PFSK-1 (cell line): ENCODE measurements around the gene NOTCH2. TPM values are rescaled to one million over a fixed set of nuclear protein-coding genes. Genes with fewer than 3 reads are reported as not detected.
"Not testable (repeated sequence)": the region's sequence is repeated elsewhere in the genome, so short reads cannot be mapped to it uniquely, and the experiment has no call there.

Experiments used
- FOXP2 ChIP-seq: optimal IDR thresholded peaks from 2 replicates; pipeline ENCODE3; 2011; ENCODE audit warnings: borderline replicate concordance, control low read depth, inconsistent platforms; ENCODE audit not compliant: insufficient read depth; ENCODE audit errors: extremely low read length, extremely low read depth
- POLR2AphosphoS5 ChIP-seq: IDR thresholded peaks from 2 replicates; pipeline ENCODE4 v1.6.1; 2012; ENCODE audit warnings: low read depth, mild to moderate bottlenecking, control low read depth, low read length, moderate library complexity
- SIN3A ChIP-seq: IDR thresholded peaks from 2 replicates; pipeline ENCODE4 v1.6.1; 2012; ENCODE audit warnings: mild to moderate bottlenecking, low read length, moderate library complexity, borderline replicate concordance; ENCODE audit not compliant: insufficient read depth
- TAF1 ChIP-seq: IDR thresholded peaks from 2 replicates; pipeline ENCODE4 v1.6.1; 2012; ENCODE audit warnings: low read length, control low read depth, borderline replicate concordance; ENCODE audit not compliant: insufficient read depth
- polyA plus RNA-seq: library from polyadenylated mRNA; unstranded; fragments of >200 nt; gene quantifications from one replicate; pipeline ENCODE4 v1.2.1, GENCODE V29; 2012; ENCODE audit warnings: low read depth, missing spikeins; ENCODE audit not compliant: insufficient read length
- TF ChIP-seq, protein P1 (sequence below), 2 experiments: IDR thresholded peaks; 2 replicates each; pipeline versions ENCODE4 v1.6.1 to v1.8.0; 2011 to 2012; ENCODE audit warnings: low read depth in 2 of 2, low read length in 2 of 2, control low read depth in 1 of 2, inconsistent platforms in 1 of 2, mild to moderate bottlenecking in 1 of 2, moderate library complexity in 1 of 2; ENCODE audit not compliant: insufficient read depth in 1 of 2

NOTCH2 gene
- polyA plus RNA-seq, result 24.1 TPM

DNA sequence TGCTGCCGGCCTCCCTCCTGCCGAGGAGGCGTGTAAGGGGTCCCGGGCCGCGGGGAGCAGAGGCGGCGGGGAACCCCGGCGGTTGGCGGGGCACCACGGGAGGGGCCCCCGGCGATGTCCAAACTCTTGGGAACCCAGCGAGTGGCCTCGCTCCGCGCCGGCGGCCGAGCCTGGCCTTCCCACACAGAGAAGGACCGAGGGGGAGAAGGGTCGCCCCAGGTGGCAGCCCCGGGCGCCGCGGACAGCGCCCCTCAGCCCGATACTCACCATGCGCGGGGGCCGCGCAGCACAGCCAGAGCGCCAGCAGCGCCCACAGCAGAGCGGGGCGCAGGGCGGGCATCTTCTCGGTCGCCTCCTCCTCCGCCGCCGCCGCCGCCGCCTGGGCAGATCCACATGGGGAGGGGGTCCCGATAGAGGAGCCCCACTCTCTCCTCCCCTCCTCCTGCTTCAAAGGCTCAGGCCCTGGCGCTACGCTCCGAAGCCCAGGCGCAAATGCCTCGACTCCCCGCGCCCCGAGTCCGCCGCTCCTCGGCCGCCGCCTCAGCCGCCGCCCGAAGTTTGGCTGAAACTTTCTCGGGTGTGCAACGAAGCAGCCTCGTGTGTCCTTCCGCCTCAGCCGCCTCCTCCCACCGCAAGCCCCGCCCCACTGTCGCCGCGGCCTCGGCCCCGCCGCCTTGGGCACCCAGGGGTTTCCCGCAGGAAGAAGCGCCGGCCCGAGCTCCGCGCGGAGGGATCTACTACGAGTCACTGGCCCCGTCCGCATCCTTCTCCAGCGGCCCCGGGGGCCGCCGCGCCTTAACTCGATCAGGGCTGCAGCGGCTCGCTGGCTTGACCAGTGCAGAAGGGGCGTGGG is at the start of gene NOTCH2:
NOTCH2 (minus strand) TSS at position 596 of the 853 bp plus-strand sequence; CDS start at position 340, 256 bp downstream.
- not testable (repeated sequence) for TF ChIP-seq TAF1, FOXP2
- TF ChIP-seq, protein P1, sequence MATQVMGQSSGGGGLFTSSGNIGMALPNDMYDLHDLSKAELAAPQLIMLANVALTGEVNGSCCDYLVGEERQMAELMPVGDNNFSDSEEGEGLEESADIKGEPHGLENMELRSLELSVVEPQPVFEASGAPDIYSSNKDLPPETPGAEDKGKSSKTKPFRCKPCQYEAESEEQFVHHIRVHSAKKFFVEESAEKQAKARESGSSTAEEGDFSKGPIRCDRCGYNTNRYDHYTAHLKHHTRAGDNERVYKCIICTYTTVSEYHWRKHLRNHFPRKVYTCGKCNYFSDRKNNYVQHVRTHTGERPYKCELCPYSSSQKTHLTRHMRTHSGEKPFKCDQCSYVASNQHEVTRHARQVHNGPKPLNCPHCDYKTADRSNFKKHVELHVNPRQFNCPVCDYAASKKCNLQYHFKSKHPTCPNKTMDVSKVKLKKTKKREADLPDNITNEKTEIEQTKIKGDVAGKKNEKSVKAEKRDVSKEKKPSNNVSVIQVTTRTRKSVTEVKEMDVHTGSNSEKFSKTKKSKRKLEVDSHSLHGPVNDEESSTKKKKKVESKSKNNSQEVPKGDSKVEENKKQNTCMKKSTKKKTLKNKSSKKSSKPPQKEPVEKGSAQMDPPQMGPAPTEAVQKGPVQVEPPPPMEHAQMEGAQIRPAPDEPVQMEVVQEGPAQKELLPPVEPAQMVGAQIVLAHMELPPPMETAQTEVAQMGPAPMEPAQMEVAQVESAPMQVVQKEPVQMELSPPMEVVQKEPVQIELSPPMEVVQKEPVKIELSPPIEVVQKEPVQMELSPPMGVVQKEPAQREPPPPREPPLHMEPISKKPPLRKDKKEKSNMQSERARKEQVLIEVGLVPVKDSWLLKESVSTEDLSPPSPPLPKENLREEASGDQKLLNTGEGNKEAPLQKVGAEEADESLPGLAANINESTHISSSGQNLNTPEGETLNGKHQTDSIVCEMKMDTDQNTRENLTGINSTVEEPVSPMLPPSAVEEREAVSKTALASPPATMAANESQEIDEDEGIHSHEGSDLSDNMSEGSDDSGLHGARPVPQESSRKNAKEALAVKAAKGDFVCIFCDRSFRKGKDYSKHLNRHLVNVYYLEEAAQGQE (IDR thresholded peaks at IDR 0.05; ENCODE audit: insufficient read depth in 1 of 2, low read depth in 2 of 2, low read length in 2 of 2), result not testable (repeated sequence)

DNA sequence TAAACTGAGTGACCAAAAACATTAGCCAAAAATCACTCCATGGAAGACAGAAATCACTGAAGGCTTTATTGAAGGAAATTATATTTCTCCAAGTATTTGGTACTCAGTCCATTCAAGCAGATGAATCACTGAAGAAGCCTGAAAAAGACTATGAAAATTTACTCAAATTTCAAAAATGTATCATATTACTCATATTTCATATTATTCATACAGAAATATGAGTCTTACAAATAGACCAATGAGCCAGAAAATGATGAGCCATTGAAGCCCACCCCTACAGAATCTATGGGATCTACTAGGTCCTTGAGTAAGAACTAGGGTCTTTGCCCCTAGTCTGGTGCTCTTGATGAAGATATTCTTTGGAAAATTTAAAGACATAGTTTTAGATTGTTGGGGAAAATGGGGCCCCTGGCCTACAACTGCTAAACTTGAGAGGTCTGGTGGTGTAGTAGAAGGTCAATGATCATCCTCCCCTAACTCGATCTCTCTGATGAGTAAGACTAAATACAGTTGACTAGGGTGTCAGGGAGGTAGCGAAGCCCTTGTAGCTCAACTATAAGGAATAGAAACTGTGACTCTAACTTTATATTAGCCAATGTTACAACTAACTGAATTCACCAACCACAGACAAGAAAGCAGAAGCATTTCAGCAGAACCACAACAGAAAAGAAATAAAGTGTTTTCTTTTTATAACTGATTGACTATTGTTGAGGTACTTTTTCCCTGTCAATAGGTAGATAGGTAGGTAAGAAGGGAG is 81.0 kb downstream of the NOTCH2 start:
- TF ChIP-seq POLR2AphosphoS5 (no peak), TAF1 (no peak), SIN3A (no peak)
- TF ChIP-seq, protein P1 (IDR thresholded peaks at IDR 0.05; ENCODE audit: insufficient read depth in 1 of 2, low read depth in 2 of 2, low read length in 2 of 2), result no peak

DNA sequence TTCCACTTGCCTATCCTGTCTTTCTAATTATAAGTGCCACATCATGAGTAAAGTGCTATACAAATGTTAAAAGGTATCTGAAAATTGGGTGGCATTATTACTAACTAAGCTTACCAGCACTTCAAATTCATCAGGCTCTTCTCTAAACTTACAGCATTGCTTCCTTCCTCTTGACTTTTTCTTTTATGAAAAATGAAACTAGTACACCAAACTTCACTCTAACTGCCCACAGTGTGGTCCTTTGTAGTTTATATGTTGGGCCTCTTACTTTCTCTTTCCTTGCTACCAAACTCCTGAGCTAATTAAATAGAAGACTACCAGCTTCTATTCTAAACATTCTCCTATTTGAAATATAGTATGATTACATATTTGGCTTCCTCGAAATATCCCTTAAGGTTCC is 81.8 kb downstream of the NOTCH2 start:
- no peak for TF ChIP-seq FOXP2
- no peak for TF ChIP-seq SIN3A
- TF ChIP-seq TAF1, result no peak
- no peak for TF ChIP-seq POLR2AphosphoS5
- TF ChIP-seq, protein P1 (IDR thresholded peaks at IDR 0.05; ENCODE audit: insufficient read depth in 1 of 2, low read depth in 2 of 2, low read length in 2 of 2), result no peak

DNA sequence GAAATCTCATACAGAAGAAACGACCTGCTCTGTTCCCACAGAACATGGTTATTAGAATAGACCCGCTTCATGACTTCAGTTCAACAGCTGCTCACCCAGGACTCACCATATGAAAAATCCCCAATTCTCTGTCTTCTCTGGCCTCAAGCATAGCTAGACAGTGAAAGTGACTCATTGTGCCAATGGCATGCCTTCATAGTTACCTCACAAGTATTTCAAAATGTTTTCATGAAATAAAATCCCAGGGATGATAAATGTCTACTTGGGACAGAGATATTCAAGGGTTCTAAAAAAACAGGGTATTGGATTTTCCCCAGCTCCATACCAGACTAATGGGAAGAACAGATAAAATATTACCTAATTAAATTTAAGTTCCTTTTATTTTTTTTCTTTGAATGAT is 82.3 kb downstream of the NOTCH2 start:
- TF ChIP-seq SIN3A (no peak), POLR2AphosphoS5 (no peak), TAF1 (no peak), FOXP2 (no peak)
- TF ChIP-seq, protein P1 (IDR thresholded peaks at IDR 0.05; ENCODE audit: insufficient read depth in 1 of 2, low read depth in 2 of 2, low read length in 2 of 2), result no peak
